PFSK-1 (cell line): ENCODE results near the gene STK32B.

Experiments used
- FOXP2 ChIP-seq: optimal IDR thresholded peaks from 2 replicates; pipeline ENCODE3; 2011; ENCODE audit warnings: borderline replicate concordance, control low read depth, inconsistent platforms; ENCODE audit not compliant: insufficient read depth; ENCODE audit errors: extremely low read length, extremely low read depth
- POLR2AphosphoS5 ChIP-seq: IDR thresholded peaks from 2 replicates; pipeline ENCODE4 v1.6.1; 2012; ENCODE audit warnings: low read depth, mild to moderate bottlenecking, control low read depth, low read length, moderate library complexity
- REST ChIP-seq, 2 experiments: IDR thresholded peaks; 2 replicates each; pipeline versions ENCODE4 v1.6.1 to v1.8.0; 2011 to 2012; ENCODE audit warnings: low read depth in 2 of 2, low read length in 2 of 2, control low read depth in 1 of 2, inconsistent platforms in 1 of 2, mild to moderate bottlenecking in 1 of 2, moderate library complexity in 1 of 2; ENCODE audit not compliant: insufficient read depth in 1 of 2
- SIN3A ChIP-seq: IDR thresholded peaks from 2 replicates; pipeline ENCODE4 v1.6.1; 2012; ENCODE audit warnings: mild to moderate bottlenecking, low read length, moderate library complexity, borderline replicate concordance; ENCODE audit not compliant: insufficient read depth
- TAF1 ChIP-seq: IDR thresholded peaks from 2 replicates; pipeline ENCODE4 v1.6.1; 2012; ENCODE audit warnings: low read length, control low read depth, borderline replicate concordance; ENCODE audit not compliant: insufficient read depth

STK32B gene

GRCh38 chr4:5462254-5462835 is 411.1 kb downstream of the STK32B start:
- TF ChIP-seq POLR2AphosphoS5 = no peak
- TF ChIP-seq TAF1 = no peak
- no peak for TF ChIP-seq REST (IDR thresholded peaks at IDR 0.05; ENCODE audit: insufficient read depth in 1 of 2, low read depth in 2 of 2, low read length in 2 of 2)

- TF ChIP-seq REST (IDR thresholded peaks at IDR 0.05; ENCODE audit: insufficient read depth in 1 of 2, low read depth in 2 of 2, low read length in 2 of 2) (no peak), TAF1 (no peak), SIN3A (no peak), POLR2AphosphoS5 (no peak), FOXP2 (no peak)
Observed at GRCh38 chr4:5462896-5463295, 411.6 kb downstream of the STK32B start.

GRCh38 chr4:5463361-5463760 is 412.1 kb downstream of the STK32B start:
- TF ChIP-seq SIN3A (no peak), TAF1 (no peak), REST (IDR thresholded peaks at IDR 0.05; ENCODE audit: insufficient read depth in 1 of 2, low read depth in 2 of 2, low read length in 2 of 2) (no peak), POLR2AphosphoS5 (no peak), FOXP2 (no peak)

GRCh38 chr4:5463936-5464650 is 412.8 kb downstream of the STK32B start:
- TF ChIP-seq TAF1 (no peak), POLR2AphosphoS5 (no peak), SIN3A (no peak), FOXP2 (no peak), REST (IDR thresholded peaks at IDR 0.05; ENCODE audit: insufficient read depth in 1 of 2, low read depth in 2 of 2, low read length in 2 of 2) (no peak)
